ENCODE measurements around the gene SLC35F3. TPM values are rescaled to one million over a fixed set of nuclear protein-coding genes. Genes with fewer than 3 reads are reported as not detected.
"Not testable (repeated sequence)": the region's sequence is repeated elsewhere in the genome, so short reads cannot be mapped to it uniquely, and the experiment has no call there.

Gene SLC35F3
- polyA plus RNA-seq, 4 donors: 0.63 to 2.0 (median 0.72) TPM

- DNase-seq (ENCODE audit: low read depth in 4 of 4, low spot score in 3 of 4): no peak
These were observed 431.9 kb downstream of the SLC35F3 start for GRCh38 chr1:234336359-234336758.

GRCh38 chr1:234337233-234337632 is 432.8 kb downstream of the SLC35F3 start:
- DNase-seq (ENCODE audit: low read depth in 4 of 4, low spot score in 3 of 4): no peak

- DNase-seq (ENCODE audit: low read depth in 4 of 4, low spot score in 3 of 4): no peak
These were observed 436.1 kb downstream of the SLC35F3 start for GRCh38 chr1:234340528-234340927.

GRCh38 chr1:234342774-234343173 is 438.3 kb downstream of the SLC35F3 start:
- DNase-seq (ENCODE audit: low read depth in 4 of 4, low spot score in 3 of 4): no peak

GRCh38 chr1:234345237-234345636 is 440.8 kb downstream of the SLC35F3 start:
- DNase-seq (ENCODE audit: low read depth in 4 of 4, low spot score in 3 of 4): no peak

- DNase-seq (ENCODE audit: low read depth in 4 of 4, low spot score in 3 of 4): no peak
These were observed 444.5 kb downstream of the SLC35F3 start for GRCh38 chr1:234348964-234349363.

- DNase-seq (ENCODE audit: low read depth in 4 of 4, low spot score in 3 of 4): no peak
These were observed 451.5 kb downstream of the SLC35F3 start for GRCh38 chr1:234355782-234356510.

GRCh38 chr1:234356615-234357269 is 452.3 kb downstream of the SLC35F3 start:
- DNase-seq (ENCODE audit: low read depth in 4 of 4, low spot score in 3 of 4): not testable (repeated sequence)

- DNase-seq (ENCODE audit: low read depth in 4 of 4, low spot score in 3 of 4): no peak
These were observed 453.4 kb downstream of the SLC35F3 start for GRCh38 chr1:234357831-234358230.

GRCh38 chr1:234361102-234361603 is 456.7 kb downstream of the SLC35F3 start:
- DNase-seq (ENCODE audit: low read depth in 4 of 4, low spot score in 3 of 4): no peak

- no peak for DNase-seq (ENCODE audit: low read depth in 4 of 4, low spot score in 3 of 4)
These were observed 458.1 kb downstream of the SLC35F3 start for GRCh38 chr1:234362558-234362957.

GRCh38 chr1:234368320-234369032 is 464.0 kb downstream of the SLC35F3 start:
- no peak for DNase-seq (ENCODE audit: low read depth in 4 of 4, low spot score in 3 of 4)

- no peak for DNase-seq (ENCODE audit: low read depth in 4 of 4, low spot score in 3 of 4)
These were observed 464.6 kb downstream of the SLC35F3 start for GRCh38 chr1:234369033-234369430.

GRCh38 chr1:234369784-234370183 is 465.3 kb downstream of the SLC35F3 start:
- DNase-seq (ENCODE audit: low read depth in 4 of 4, low spot score in 3 of 4): no peak

GRCh38 chr1:234371414-234371813 is 466.9 kb downstream of the SLC35F3 start:
- DNase-seq (ENCODE audit: low read depth in 4 of 4, low spot score in 3 of 4): no peak

- no peak for DNase-seq (ENCODE audit: low read depth in 4 of 4, low spot score in 3 of 4)
These were observed 467.7 kb downstream of the SLC35F3 start for GRCh38 chr1:234372011-234372757.

GRCh38 chr1:234373064-234373958 is 468.8 kb downstream of the SLC35F3 start, which contains the start of gene COA6:
TSS of gene COA6 (plus strand) at chr1:234373456. CDS start at chr1:234373467, 11 bp downstream.
- peak; percentile 92 to 96 (median 94) for DNase-seq (ENCODE audit: low read depth in 4 of 4, low spot score in 3 of 4)

- DNase-seq (ENCODE audit: low read depth in 4 of 4, low spot score in 3 of 4): no peak
These were observed 469.4 kb downstream of the SLC35F3 start for GRCh38 chr1:234373959-234374254.

Data from left renal pelvis (tissue), 4 donors.